ENCODE measurements around the gene RALGAPA1.
"Not testable (repeated sequence)": the region's sequence is repeated elsewhere in the genome, so short reads cannot be mapped to it uniquely, and the experiment has no call there.

RALGAPA1 gene

DNA sequence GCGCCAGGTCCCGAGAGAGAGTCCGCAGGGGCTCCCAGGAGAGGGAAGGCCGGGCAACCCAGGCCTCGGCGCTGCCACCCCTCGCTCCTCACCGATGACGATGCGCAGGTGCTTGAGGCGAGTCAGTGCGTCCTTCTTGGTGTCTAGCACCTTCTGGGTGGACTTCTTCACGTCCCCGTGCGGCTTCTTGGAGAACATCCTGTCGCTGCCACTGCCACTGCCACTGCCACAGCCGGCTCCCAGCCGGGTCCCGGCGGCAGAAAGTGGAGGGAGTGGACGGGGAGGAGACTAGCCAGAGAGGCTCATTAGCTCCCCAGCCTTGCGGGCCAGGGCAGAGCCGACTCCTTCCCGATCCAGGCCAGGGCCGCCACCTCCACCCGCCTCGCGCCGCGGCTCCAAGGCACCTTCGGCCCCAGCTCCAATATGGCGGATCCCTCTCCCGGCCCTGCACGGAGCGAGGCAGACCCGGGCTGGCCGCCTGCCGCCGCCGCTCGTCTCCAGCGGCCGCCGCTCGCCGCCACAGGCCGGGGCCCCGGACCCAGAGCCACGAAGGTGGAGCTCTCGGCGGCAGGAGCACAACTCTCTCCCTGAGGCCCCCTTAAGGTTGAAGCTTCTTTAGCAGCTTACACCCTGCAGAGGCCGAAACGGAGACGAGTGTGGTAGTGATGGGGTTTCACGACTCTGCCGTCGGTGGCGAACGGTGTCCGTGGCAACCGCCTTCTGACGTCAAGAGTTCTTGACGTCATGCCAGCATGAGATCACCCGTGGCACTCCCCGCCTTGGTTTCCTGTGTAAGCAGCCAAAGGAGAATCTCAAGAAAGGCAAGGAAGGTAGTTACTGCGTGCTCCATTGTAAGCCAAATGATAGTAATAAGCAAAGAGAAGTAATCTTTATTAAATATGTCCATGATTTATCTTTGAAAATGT, at the start of gene RALGAPA1:
Gene RALGAPA1, minus strand, starts transcription at position 658 of the 926 bp plus-strand sequence. Its CDS starts 460 bp downstream, at position 198.
- not testable (repeated sequence) for TF ChIP-seq GATA2, GATA3 (IDR thresholded peaks at IDR 0.05; ENCODE audit: low read depth, low read length)

DNA sequence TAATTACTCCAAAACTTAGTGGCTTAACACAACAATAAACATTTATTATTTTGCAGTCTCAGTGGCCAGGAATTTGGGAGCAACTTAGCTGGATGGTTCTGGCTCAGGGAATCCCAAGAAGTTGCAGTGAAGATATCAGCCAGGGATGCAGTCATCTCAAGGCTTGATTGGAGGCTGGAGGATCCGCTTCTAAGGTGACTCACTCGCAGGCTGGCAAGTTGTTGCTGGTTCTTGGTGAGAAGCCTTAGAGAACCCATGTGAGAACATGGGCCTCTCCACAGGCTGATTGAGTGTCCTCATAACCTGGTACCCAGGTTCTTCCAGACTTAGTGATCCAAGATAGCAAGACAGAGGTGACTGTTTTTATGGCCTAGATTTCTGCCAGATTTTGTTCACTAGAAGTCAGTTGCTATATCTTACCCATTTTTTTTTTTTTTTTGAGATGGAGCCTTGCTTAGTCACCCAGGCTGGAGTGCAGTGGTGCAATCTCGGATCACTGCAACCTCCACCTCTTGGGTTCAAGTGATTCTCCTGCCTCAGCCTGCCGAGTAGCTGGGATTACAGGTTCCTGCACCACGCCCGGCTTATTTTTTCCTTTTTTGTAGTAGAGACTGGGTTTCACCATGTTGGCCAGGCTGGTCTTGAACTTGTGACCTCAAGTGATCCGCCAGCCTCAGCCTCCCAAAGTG, 49.6 kb upstream of the RALGAPA1 start:
- TF ChIP-seq GATA3 (IDR thresholded peaks at IDR 0.05; ENCODE audit: low read depth, low read length), result no peak
- no peak for TF ChIP-seq GATA2 (IDR thresholded peaks at IDR 0.05; ENCODE audit: low read depth, low read length)

DNA sequence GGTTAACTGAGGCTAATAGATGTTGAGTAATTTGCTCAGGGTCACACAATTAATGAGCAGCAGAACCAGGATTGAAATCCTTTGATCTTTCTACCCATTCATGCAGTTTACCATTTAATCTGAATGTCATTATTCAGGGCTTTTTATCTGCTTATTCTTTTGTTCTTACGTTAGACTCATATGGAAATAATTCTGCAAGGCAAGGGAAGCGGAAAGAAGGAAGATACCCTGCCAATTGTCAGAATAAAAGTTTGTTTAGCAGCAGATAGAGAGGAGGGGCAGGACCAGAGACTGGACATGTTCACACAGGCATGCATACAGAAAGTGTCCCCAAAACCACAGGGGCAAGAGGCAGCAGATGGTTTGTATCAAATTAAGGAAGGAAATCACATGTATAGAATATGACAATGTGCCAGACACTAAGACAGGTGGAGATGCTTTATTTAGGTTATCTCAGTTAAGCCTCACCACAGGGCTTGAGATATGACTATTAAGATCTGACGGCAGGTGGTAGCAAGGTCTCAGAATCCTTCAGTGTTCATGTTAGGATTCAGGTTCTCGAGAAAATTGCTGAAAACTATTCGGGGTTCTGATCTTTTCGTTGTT, 46.9 kb upstream of the RALGAPA1 start:
- no peak for TF ChIP-seq GATA3 (IDR thresholded peaks at IDR 0.05; ENCODE audit: low read depth, low read length)
- no peak for TF ChIP-seq GATA2 (IDR thresholded peaks at IDR 0.05; ENCODE audit: low read depth, low read length)

DNA sequence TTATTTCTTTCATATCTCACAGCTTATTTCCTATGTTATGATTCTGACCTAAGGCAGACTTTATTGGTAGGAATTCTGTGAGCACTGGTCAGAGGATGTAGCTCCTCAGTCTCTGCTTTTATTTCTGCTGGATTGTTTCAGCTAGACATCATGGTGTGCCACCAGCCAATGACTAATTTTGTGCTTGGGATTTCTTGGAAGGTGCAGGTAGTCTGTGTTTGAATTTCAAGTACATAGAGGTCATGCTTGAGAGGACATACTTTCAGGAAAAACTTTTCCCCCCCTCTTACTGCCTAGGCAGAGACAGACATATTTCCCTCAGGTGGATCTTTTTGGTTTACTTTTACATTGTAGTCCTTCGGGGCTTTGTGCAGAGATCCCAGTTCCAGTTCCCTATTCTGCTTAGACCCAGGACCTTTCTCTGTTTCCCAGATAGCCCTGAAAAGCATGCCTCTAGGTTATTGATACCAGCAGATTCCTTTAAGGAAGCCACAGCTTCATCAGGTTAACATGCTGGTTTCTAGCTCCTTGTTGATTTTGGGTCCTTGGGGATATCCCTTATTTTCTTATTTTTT, 45.7 kb upstream of the RALGAPA1 start:
- TF ChIP-seq GATA2 (IDR thresholded peaks at IDR 0.05; ENCODE audit: low read depth, low read length), result no peak
- TF ChIP-seq GATA3 (IDR thresholded peaks at IDR 0.05; ENCODE audit: low read depth, low read length), result no peak

DNA sequence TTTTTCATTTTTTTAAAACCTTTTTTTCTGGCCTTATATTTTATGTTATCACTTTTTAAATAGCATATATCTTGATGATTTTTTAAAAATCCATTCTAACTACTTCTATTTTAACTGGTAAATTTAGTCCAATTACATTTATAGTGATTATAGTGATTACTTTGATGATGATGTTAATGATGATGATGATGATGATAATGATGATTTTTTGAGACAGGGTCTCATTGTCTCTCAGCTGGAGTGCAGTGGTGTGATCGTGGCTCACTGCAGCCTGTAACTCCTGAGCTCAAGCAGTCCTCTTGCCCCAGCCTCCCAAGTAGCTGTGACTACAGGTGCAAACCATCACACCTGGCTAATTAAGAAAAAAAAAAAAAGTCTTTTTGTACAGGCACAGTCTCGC, 44.1 kb upstream of the RALGAPA1 start:
- TF ChIP-seq GATA3 (IDR thresholded peaks at IDR 0.05; ENCODE audit: low read depth, low read length) (no peak), GATA2 (IDR thresholded peaks at IDR 0.05; ENCODE audit: low read depth, low read length) (no peak)

DNA sequence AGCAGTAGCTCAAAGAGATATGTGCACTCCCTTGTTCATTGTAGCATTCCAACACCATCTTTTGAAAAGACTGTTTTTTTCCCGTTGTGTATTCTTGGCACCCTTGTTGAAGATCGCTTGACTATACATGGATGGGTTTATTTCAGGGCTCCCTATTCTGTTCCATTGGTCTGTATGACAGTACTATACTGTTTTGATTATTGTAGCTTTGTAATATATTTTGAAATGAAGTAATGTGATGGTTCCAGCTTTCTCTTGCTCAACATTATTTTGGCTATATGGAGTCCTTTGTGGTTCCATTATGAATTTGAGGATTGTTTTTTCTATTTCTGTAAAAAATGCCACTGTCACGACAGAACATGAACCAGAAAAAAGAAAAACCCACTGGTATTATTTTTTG, 42.7 kb upstream of the RALGAPA1 start:
- no peak for TF ChIP-seq GATA2 (IDR thresholded peaks at IDR 0.05; ENCODE audit: low read depth, low read length)
- TF ChIP-seq GATA3 (IDR thresholded peaks at IDR 0.05; ENCODE audit: low read depth, low read length), result no peak

DNA sequence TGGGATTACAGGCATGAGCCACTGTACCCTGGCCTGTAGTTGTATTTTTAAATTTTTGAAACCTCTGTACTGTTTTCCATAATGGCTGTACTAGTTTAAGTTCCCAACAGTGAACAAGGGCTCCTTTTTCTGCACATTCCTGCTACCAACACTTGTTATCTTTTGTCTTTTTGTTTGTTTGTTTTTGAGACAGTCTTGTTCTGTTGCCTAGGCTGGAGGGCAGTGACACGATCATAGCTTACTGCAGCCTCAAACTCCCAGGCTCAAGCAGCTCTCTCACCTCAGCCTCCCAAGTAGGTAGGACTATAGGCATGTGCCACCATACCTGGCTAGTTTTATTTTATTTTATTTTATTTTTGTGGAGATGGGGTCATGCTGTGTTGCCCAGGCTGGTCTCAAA, 40.0 kb upstream of the RALGAPA1 start:
- no peak for TF ChIP-seq GATA3 (IDR thresholded peaks at IDR 0.05; ENCODE audit: low read depth, low read length)
- no peak for TF ChIP-seq GATA2 (IDR thresholded peaks at IDR 0.05; ENCODE audit: low read depth, low read length)

DNA sequence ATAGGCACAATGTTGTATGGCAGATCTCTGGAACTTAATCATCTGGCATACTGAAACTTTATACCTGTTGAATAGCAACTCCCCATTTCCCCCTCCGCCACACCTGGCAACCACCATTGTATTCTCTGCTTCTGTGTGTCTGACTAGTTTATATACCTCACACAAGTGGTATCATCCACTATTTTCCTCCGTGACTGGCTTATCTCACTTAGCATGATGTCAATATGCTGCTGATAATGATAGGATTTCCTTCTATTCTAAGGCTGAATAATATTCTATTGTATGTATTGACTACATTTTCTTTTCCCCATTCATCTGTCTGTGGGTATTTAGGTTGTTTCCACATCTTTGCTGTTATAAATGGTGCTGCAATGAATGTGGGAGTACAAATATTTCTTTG, 38.5 kb upstream of the RALGAPA1 start:
- TF ChIP-seq GATA2 (IDR thresholded peaks at IDR 0.05; ENCODE audit: low read depth, low read length) (no peak), GATA3 (IDR thresholded peaks at IDR 0.05; ENCODE audit: low read depth, low read length) (no peak)

DNA sequence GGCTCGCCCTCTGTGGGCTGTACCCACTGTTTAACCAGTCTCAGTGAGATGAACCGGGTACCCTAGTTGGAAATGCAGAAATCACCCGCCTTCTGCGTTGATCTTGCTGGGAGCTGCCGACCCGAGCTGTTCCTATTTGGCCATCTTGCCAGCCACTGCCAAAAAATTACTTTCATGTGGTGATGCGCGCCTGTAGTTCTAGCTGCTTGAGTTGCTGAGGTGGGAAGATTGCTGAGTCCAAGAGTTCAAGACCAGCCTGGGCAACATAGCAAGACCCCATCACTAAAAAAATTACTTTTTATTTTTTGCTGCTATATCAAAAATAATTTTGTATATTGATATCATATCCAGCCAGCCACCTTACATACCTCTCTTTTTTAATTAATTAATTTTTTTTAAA, 35.4 kb upstream of the RALGAPA1 start:
- TF ChIP-seq GATA2 (IDR thresholded peaks at IDR 0.05; ENCODE audit: low read depth, low read length) (no peak), GATA3 (IDR thresholded peaks at IDR 0.05; ENCODE audit: low read depth, low read length) (no peak)

DNA sequence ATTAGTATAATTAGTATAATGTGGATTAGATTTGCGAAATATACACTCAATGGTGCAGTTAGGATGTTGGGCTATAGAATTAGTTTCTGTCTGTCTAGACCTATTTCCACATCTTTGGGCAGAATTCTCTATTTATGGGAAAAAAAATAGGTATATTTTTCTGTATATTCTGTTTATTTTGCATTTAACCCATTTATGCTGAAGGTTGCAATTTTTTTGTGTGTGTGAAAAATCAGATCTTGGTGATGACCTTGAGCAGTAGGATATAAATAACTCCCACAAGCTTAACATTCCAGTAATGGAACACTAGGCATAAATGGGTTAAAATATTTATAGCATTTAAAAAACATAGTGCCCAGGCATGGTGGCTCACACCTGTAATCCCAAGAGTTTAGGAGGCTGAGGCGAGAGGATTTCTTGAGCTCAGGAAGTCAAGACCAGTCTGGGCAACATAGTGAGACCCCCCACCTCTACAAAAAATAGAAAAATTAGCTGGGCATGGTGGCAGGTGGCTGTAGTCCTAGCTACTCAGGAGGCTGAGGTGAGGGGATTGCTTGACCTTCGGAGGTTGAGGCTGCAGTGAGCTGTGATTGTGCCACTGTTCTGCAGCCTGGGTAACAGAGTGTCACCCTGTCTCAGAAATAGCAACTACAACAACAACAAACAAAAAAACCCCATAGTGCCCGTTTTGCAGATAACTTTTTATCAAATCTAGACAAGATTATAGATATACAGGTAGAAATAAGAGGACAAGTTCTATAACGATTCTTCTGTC, 26.3 kb upstream of the RALGAPA1 start:
- no peak for TF ChIP-seq GATA3 (IDR thresholded peaks at IDR 0.05; ENCODE audit: low read depth, low read length)
- no peak for TF ChIP-seq GATA2 (IDR thresholded peaks at IDR 0.05; ENCODE audit: low read depth, low read length)

DNA sequence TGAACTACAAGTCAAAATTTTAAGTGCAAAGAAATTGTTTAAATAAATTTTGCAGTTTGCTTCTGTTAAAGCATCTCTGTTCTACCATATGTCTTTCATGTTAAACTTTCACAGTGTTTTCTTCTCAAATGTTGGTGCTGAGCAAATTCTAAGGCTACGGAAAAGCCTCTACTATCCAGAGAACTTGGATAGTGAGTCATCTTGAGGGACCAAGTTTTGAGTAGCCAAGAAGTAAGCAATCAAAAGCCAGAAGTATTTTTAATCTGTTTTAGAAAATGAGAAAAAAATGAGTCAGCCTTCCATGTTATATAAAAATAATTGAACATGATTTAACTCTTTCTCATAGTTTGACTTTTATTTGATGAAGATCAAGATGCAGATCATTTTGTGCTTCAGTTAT, 20.4 kb upstream of the RALGAPA1 start:
- TF ChIP-seq GATA2 (IDR thresholded peaks at IDR 0.05; ENCODE audit: low read depth, low read length), result no peak
- TF ChIP-seq GATA3 (IDR thresholded peaks at IDR 0.05; ENCODE audit: low read depth, low read length), result no peak

DNA sequence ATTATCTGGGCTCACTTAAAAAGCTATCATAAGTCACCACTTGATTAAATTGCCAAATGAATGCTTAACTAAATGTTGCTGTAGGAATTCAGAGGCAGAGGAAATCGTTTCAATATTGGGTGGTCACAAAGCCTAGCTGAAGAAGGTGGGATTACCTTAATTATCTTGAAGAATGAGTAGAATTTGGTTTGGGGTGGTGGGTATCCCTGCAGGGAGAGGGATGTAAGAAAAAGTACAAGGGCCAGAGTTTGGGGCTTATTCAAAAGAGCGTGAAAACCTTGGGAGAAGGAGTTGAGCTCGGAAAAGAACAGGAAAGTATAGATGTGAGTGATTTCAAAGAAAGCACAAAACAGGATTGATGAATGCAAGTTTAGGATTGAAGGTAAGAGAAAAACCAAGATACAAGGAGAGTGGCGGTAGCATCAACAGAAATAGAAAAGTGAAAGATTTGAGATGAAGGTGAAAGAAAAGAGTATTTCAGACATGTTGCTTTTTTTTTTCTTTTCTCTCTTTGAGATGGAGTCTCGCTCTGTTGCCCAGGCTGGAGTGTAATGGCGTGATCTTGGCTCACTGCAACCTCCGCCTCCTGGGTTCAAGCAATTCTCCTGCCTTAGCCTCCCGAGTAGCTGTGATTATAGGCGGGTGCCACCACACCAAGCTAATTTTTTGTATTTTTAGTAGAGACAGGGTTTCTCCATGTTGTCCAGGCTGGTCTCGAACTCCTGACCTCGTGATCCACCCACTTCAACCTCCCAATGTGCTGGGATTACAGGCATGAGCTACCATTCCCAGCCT, 18.8 kb upstream of the RALGAPA1 start:
- TF ChIP-seq GATA2 (IDR thresholded peaks at IDR 0.05; ENCODE audit: low read depth, low read length), result no peak
- TF ChIP-seq GATA3 (IDR thresholded peaks at IDR 0.05; ENCODE audit: low read depth, low read length), result no peak
